ENCODE measurements around the gene SLC46A1.

Gene SLC46A1

DNA sequence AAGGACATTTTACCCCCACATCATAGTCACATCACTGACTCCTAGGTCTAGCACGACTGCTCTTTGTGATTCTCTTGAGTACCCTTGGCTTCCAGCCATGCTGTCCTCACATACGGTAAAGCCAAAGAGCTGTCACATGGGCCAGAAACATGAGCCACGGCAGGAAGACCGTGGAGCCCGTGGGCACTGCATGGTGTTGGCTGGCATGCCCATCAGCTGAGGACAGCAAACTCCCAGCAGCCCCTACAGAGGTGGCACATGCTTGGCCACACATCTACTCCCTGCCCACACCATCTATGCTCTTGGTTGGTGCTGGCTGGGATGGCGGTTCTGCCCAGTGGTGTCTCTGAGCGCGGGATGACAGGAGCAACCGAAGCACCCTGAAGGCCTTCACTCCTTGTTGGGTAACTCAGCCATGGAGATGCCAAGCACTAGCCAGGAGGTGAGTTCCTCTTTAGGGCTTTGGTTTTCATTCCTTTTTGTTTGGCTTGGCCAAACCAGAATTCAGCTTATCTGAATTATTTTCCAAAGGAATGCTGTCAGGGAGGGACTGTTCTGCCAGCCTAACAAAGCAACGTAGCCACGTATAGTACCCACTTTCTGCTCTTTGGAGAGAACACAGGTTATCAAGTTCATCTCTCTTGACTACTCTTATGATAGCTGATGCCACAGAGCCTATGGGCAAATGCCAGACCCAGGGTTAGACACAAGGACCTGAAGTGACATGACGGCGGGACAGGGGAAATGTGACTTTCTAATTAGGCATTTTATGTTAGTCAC, 60.4 kb downstream of the SLC46A1 start:
- no peaks in the 10 kb centered on the region for H3K9me3 ChIP-seq (ENCODE audit: control insufficient read depth, insufficient read depth, low read length)
- no peak overlapping the region for H3K27ac ChIP-seq (ENCODE audit: low read depth, low read length)
- H3K4me3 ChIP-seq (ENCODE audit: low read length): no peak overlapping the region
- H4K20me1 ChIP-seq (ENCODE audit: control insufficient read depth, insufficient read depth, low read depth, low read length): no peaks in the 10 kb centered on the region
- no peak overlapping the region for H3K4me2 ChIP-seq (ENCODE audit: low read length)
- H3K79me2 ChIP-seq (ENCODE audit: control insufficient read depth, low read length): no peaks in the 10 kb centered on the region
- peaks cover 3% of the 10 kb centered on the region; the same call in 1 of the 2 replicates for H3K4me1 ChIP-seq (ENCODE audit: control insufficient read depth, low read length)
- H3K36me3 ChIP-seq (ENCODE audit: control insufficient read depth, low read length): peaks cover 84% of the 10 kb centered on the region
- TF ChIP-seq EZH2phosphoT487 (IDR thresholded peaks at IDR 0.05; ENCODE audit: borderline replicate concordance, low read length) (no peak), CTCF (IDR thresholded peaks at IDR 0.05; ENCODE audit: low read depth, low read length, poor library complexity, severe bottlenecking) (no peak)
- peaks cover 7% of the 10 kb centered on the region; the same call in 1 of the 2 replicates for H3F3A ChIP-seq (ENCODE audit: control insufficient read depth, insufficient read depth)
- no peaks in the 10 kb centered on the region for H3K27me3 ChIP-seq (ENCODE audit: control insufficient read depth, low read length)
- no peaks in the 10 kb centered on the region for H3K9me2 ChIP-seq (replicated peaks; ENCODE audit: control insufficient read depth, low read length)
